GM13977 (cell line): ENCODE data around the gene HM13.

Experiments
- DNase-seq: peaks from one replicate; pipeline ENCODE4 v3.0.0; 2012; ENCODE audit warnings: low spot score
- CTCF ChIP-seq: IDR thresholded peaks from 2 replicates; pipeline ENCODE4 v1.5.1; 2012; ENCODE audit warnings: mild to moderate bottlenecking, control low read depth; ENCODE audit not compliant: insufficient read depth; ENCODE audit errors: extremely low read depth, missing control alignments
- in situ Hi-C: fragments of 300-500 bp; cut with MboI; formaldehyde crosslinking; loops from one replicate; pipeline ENCODE4 v1.12.0; 2022; ENCODE audit warnings: low sequenced_read_pairs, low pct_unique_long_range_greater_than_20kb, mixed read lengths, inconsistent platforms; ENCODE audit not compliant: unreplicated experiment

Gene HM13

GRCh38 chr20:31567380-31567720 lies 53.1 kb downstream of the HM13 start:
- no peak for DNase-seq
- in situ Hi-C loops, result no loop called here
- no peak for TF ChIP-seq CTCF

- TF ChIP-seq CTCF, result no peak
- no peak for DNase-seq
- in situ Hi-C loops, result no loop called here
Observed at GRCh38 chr20:31568041-31568731, 53.9 kb downstream of the HM13 start.

GRCh38 chr20:31568773-31569162 lies 54.5 kb downstream of the HM13 start:
- no peak for TF ChIP-seq CTCF
- DNase-seq, result no peak
- in situ Hi-C loops, result no loop called here

- in situ Hi-C loops, result no loop called here
- DNase-seq, result peak; percentile 69
- peak; percentile 85 for TF ChIP-seq CTCF
Observed at GRCh38 chr20:31569163-31570020, 55.1 kb downstream of the HM13 start.

GRCh38 chr20:31570021-31570463 lies 55.8 kb downstream of the HM13 start:
- no peak for DNase-seq
- in situ Hi-C loops, result no loop called here
- no peak for TF ChIP-seq CTCF

- DNase-seq, result no peak
- TF ChIP-seq CTCF, result no peak
- in situ Hi-C loops, result no loop called here
Observed at GRCh38 chr20:31570735-31571617, 56.7 kb downstream of the HM13 start.
